GM19099 (cell line): ENCODE results near the gene KRTAP22-1.

ENCODE experiments used
- POLR2A ChIP-seq: IDR thresholded peaks from 3 replicates; pipeline ENCODE4 v1.6.1; 2011; ENCODE audit warnings: low read depth; ENCODE audit not compliant: insufficient read length; ENCODE audit errors: extremely low read depth

Gene KRTAP22-1

GRCh38 chr21:30600787-30601186, at the start of gene KRTAP22-1:
Gene KRTAP22-1 (plus strand): TSS chr21:30601087.
- TF ChIP-seq POLR2A: no peak

GRCh38 chr21:30552782-30553181, 48.1 kb upstream of the KRTAP22-1 start:
- no peak for TF ChIP-seq POLR2A

GRCh38 chr21:30555095-30555494, 45.8 kb upstream of the KRTAP22-1 start:
- no peak for TF ChIP-seq POLR2A

- TF ChIP-seq POLR2A: no peak
These were observed 39.5 kb upstream of the KRTAP22-1 start, which contains the start of gene KRTAP19-7 for GRCh38 chr21:30561264-30561895. Gene KRTAP19-7 (minus strand): TSS chr21:30561314. CDS start chr21:30561289, 25 bp downstream.

GRCh38 chr21:30561957-30562356, 38.9 kb upstream of the KRTAP22-1 start:
- no peak for TF ChIP-seq POLR2A

GRCh38 chr21:30563072-30563471, 37.8 kb upstream of the KRTAP22-1 start:
- no peak for TF ChIP-seq POLR2A

GRCh38 chr21:30563630-30564029, 37.3 kb upstream of the KRTAP22-1 start:
- TF ChIP-seq POLR2A: no peak

GRCh38 chr21:30567617-30568016, 33.3 kb upstream of the KRTAP22-1 start:
- no peak for TF ChIP-seq POLR2A

GRCh38 chr21:30577766-30578165, 23.1 kb upstream of the KRTAP22-1 start:
- no peak for TF ChIP-seq POLR2A

- no peak for TF ChIP-seq POLR2A
These were observed 21.5 kb upstream of the KRTAP22-1 start for GRCh38 chr21:30579346-30579745.

GRCh38 chr21:30580132-30580531, 20.8 kb upstream of the KRTAP22-1 start:
- TF ChIP-seq POLR2A: no peak

GRCh38 chr21:30582870-30583269, 18.0 kb upstream of the KRTAP22-1 start:
- no peak for TF ChIP-seq POLR2A

- TF ChIP-seq POLR2A: no peak
These were observed 10.6 kb upstream of the KRTAP22-1 start, which contains the start of gene KRTAP22-2 for GRCh38 chr21:30590297-30590696. Gene KRTAP22-2 (minus strand): TSS chr21:30590397.

- no peak for TF ChIP-seq POLR2A
These were observed 8.7 kb upstream of the KRTAP22-1 start, which contains the start of gene KRTAP6-3 for GRCh38 chr21:30592140-30592539. Gene KRTAP6-3 (plus strand): TSS chr21:30592440. CDS start chr21:30592446, 6 bp downstream.

- no peak for TF ChIP-seq POLR2A
These were observed 2.1 kb upstream of the KRTAP22-1 start, which contains the start of gene KRTAP6-2 for GRCh38 chr21:30598802-30599201. Gene KRTAP6-2 (minus strand): TSS chr21:30598902. CDS start chr21:30598874, 28 bp downstream.

GRCh38 chr21:30605968-30606367, 5.1 kb downstream of the KRTAP22-1 start:
- TF ChIP-seq POLR2A: no peak
